Measurements from ENCODE around the gene DNAH9.

Gene DNAH9

DNA sequence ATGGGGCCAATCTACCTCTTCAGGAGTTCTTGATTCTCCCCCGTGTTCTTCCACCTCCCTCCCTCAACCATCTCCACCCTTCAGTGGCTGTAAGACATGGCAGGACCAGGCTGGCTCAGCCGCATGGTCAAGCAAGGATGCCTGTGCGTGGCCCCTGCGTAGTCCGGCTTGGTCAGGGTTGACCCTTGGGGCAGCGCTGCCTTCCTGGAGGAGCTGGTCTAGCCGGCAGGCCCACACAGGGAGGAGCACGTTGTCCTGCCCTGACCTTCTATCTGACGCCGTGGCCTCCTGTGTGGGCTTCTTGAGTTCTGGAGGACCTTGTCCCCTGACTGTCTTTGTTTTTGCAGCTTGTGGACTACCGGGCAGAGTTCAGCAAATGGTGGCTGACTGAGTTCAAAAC, 169.8 kb downstream of the DNAH9 start:
- no peak for DNase-seq (ENCODE audit: low read depth in 2 of 2)

DNA sequence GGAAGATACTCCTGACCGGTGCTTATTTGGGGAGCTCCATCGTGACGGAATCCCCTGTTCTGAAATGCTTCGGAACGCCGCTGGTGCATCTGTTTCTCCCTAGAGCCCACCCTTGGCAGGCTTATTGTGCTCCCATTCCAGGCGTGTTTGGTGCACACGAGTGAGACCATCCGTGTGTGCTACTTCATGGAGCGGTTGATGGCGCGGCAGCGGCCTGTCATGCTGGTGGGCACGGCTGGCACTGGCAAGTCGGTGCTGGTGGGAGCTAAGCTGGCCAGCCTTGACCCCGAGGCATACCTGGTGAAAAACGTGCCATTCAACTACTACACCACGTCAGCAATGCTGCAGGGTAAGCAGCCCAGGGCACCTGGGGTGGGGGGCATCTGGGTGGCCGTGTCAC, 170.7 kb downstream of the DNAH9 start:
- no peak for DNase-seq (ENCODE audit: low read depth in 2 of 2)

GRCh38 chr17:11772031-11772430, 173.8 kb downstream of the DNAH9 start:
- DNase-seq (ENCODE audit: low read depth in 2 of 2) = no peak

DNA sequence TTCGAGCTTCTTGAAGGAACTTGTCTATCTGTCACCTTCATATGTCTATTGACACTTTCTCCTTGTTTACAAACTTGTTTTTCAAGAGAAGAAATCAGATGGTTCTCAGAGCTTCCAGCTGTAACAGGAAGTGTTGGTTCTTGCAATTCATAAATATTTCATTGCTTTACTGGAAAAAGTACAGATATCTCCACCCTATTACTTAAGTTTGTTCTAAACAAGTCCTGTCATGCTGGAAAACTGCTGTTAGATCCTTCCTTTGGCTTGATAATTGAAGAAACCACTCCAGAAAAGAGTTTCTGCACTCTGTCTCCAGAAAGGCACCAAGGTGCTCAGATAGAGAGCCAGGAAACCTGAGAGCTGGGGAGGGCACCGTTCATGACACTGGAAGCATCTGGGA, 181.6 kb downstream of the DNAH9 start:
- DNase-seq (ENCODE audit: low read depth in 2 of 2) = no peak

DNA sequence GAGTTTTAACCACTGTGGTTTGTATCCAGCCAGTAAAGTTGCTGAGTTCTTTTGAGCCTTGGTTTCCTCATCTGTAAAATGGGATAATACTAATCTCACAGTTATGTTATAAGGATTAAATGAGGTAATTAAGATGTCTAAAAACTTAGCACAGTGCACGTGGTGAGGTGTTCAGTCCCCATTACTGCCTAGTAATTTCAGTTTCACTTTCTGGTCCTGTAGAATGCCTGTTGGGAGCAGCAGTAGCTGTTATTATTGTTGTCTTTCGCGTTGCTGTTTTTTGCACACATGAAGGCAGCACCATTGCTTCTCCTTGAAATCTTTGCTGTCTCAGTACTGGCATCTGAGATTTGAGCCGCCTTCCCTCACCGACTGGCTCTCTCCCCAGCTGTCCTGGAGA, 182.4 kb downstream of the DNAH9 start:
- DNase-seq (ENCODE audit: low read depth in 2 of 2) = no peak

- no peak for DNase-seq (ENCODE audit: low read depth in 2 of 2)
These were observed 188.6 kb downstream of the DNAH9 start for GRCh38 chr17:11786711-11787438.

DNA sequence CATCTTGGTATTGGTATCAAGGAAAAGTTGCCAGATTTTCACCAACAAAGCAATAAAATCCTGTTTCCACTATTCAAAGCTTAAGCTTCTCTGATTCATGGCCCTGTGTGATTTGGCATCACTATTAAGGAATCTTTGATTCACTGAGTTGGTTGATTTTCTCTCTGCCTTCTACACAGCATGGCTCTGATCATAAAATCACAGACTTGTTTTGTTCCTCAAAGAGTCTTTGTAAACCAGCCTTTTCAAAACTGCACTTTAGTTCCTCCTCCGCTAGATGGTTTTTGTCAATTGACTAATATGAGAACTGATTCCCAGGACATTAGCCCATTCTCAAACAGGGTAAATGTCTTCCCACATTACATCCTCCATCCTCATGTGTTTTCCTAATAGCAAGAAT, 197.6 kb downstream of the DNAH9 start:
- no peak for DNase-seq (ENCODE audit: low read depth in 2 of 2)

DNA sequence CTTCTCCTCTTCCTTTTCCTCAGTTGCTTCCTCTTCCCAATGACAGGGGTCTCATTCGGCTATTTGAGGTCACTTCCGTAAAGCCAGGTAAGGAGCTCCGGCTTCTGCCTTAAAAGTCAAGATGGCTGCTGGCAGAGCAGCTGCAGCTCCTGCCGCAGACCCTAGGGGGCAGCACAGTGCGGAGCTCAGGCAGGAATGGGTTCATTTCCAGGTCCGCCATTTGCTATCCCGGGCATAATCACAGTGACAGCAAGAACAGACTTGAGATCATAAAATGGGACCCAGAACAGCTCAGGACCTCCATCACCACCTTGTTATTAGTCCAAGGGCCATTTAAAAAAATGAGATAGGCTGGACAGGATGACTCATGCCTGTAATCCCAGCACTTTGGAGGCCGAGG, 199.5 kb downstream of the DNAH9 start:
- DNase-seq (ENCODE audit: low read depth in 2 of 2) = no peak

DNA sequence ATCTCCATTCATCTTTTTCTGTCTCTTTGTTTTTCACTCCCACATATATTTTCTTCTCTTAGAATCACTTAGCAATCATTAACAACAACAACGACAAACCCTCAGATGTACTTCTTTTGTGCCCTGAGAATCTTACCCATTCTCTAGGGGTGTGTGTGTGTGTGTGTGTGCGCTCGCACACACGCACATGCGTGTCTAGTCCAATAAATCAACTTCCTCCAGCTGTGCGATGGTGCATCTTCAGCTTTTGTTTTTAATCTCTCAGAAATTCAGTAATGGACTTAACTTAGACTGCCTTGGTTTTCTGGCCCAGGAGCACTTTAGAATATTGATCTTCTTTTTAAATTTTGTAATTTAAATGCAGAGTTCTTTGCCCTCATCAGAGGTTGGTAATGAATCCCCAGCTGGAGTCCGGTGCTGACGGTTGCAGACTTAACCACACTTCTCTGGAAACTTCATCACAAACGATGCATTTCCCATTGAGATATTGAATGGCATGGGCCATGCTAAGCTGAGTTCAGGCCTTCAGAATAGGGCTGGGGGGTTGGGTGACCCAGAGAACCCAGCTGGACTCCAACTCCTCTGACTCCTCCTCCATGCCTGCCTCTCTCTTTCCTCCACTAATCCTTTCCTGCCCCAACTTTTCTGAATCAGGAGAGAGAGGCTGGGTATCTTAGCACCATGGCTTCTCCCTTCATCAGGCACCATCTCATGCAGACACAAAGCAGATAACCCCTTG, 205.1 kb downstream of the DNAH9 start:
- DNase-seq (ENCODE audit: low read depth in 2 of 2) = no peak

GRCh38 chr17:11805138-11805537, 206.9 kb downstream of the DNAH9 start:
- DNase-seq (ENCODE audit: low read depth in 2 of 2) = no peak

DNA sequence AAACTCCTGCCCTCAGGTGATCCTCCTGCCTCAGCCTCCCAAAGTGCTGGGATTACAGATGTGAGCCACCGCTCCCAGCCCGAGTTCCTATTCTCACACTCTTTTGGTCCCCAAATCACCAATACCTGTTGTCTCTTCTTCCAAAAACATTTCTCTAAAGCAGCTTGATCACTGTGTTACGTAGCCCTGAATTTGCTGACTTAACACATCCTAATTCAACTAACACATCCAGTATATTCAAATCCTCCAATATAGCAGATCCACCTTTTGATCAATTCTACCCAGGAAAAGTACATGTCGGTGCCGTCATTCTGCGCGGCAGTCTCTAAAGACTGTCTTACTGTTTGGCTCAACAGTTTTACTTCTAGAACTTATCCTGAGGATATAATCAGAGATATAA, 207.7 kb downstream of the DNAH9 start:
- DNase-seq (ENCODE audit: low read depth in 2 of 2) = no peak

- no peak for DNase-seq (ENCODE audit: low read depth in 2 of 2)
These were observed 209.3 kb downstream of the DNAH9 start for GRCh38 chr17:11807606-11808005.

DNA sequence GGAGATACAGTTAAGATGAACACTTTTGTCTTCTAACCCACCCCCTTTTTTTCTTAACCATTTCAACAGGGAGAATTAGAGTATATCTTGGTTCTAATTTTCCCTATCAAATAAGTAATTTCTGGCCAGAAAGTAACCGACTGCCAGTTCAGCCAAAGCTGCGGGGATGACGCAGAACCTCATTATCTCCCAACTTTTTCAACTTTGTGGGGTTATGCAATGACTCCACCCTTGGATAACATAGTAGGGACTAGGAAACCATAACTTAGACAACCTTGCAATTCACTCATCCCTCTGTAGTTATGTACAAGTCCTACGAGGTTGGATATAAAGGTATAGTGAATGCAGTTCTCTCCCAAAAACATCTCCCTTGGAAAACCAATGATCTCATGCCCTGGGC, 215.0 kb downstream of the DNAH9 start:
- no peak for DNase-seq (ENCODE audit: low read depth in 2 of 2)

- DNase-seq (ENCODE audit: low read depth in 2 of 2) = no peak
These were observed 215.6 kb downstream of the DNAH9 start for GRCh38 chr17:11813871-11814270.

GRCh38 chr17:11814655-11815262, 216.5 kb downstream of the DNAH9 start:
- no peak for DNase-seq (ENCODE audit: low read depth in 2 of 2)

DNA sequence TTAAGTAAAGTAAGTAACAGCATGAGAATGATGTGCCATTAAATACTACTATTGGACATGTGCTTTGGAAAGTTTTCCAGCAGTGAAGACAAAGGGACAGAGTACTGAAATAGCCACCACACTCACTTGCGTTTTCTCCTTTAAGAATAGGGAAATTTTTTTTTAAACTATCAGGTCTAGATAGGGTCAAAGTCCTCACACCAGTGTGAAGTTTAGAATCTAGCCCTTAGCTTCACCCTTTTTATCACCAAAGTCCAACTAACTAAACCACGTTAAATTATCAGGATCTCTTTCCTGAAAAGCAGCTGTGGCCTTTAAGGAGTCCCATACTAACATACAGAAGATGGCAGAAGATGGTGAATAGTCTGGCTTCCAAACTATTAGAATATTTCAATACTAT, 218.1 kb downstream of the DNAH9 start:
- DNase-seq (ENCODE audit: low read depth in 2 of 2) = no peak

DNA sequence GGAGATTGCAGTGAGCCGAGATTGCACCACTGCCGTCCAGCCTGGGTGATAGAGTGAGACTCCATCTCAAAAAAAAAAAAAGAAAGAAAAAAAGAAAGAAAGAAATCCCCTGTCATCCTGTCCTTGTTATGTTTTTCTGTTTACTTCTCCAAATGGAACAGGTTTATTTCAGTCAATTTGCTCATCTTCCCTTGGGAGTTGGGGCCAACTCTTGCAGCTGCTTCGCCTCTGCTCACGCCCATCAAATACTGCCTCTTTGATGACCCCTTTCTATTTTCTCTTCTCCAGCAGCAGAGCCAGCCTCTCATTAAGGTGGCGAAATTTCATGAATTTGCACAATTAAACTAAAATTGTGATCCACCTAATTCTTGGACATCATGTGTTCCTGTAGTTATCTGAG, 225.6 kb downstream of the DNAH9 start:
- DNase-seq (ENCODE audit: low read depth in 2 of 2) = no peak

- no peak for DNase-seq (ENCODE audit: low read depth in 2 of 2)
These were observed 227.4 kb downstream of the DNAH9 start for GRCh38 chr17:11825572-11826209.

GRCh38 chr17:11832401-11833137, 234.3 kb downstream of the DNAH9 start:
- no peak for DNase-seq (ENCODE audit: low read depth in 2 of 2)

DNA sequence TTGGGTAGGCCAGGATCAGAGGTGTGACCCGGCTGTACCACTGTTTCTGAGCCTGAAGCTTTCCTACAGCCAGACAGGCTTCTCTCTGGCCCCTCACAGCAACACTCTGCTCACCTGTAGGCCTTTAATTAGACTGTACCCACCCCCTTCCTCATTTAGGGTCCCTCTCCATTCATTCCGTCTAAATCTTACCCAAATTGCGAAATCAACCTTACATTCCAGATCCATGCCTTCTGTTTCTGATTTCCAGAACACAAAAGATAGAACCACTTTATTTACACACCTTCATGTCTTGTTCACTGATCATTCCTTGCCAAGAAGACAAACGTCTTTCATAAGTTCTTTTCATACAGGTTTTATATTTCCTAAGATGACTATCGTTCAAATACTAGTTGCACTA, 238.2 kb downstream of the DNAH9 start:
- no peak for DNase-seq (ENCODE audit: low read depth in 2 of 2)

DNA sequence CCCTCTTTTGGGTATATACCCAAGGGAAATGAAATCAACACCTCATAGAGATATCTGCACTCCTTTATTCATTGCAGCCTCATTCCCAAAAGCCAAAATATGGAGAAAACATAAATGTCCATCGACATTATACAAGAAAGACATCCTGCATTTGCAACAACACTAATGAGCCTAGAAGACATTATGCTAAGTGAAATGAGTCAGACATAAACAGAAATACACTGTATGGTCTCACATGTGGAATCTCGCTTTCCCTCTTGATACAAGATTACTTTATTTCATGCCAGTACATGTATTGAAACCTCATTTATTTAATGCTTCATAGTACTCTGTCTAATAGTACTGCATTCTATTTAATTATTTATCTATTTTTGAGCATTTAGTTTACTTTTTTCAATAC, 241.8 kb downstream of the DNAH9 start:
- no peak for DNase-seq (ENCODE audit: low read depth in 2 of 2)

DNA sequence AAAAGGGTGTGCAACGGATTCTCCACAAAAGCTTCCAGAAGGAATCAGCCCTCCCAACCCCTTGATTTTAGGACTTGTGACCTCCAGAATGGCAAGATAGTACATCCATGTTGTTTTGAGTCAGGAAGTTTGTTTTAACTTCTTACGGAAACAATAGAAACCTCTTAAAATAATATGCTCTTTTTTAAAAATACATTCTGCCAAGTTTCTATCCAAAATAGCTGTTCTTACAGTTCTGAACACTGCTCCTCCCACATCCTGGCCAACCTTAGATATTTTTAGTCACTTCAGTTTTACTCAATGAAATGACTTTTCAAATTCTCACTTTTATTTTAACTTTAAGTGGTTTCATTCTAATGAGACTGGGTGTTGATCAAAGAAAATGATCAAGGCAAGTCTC, 242.6 kb downstream of the DNAH9 start:
- no peak for DNase-seq (ENCODE audit: low read depth in 2 of 2)

Data from stimulated activated CD8-positive, alpha-beta memory T cell treated with anti-CD3 and anti-CD28 coated beads, Interleukin-7, amount 100 ng/mL, for 1 hour (primary cell).